GM23338 (cell line): ENCODE measurements around the gene MCC. TPM values are rescaled to one million over a fixed set of nuclear protein-coding genes. Genes with fewer than 3 reads are reported as not detected.

Experiments used
- CREB1 ChIP-seq: fragments of 250-450 bp; sonication (Bioruptor Pico); IDR thresholded peaks from 2 replicates; pipeline ENCODE4 v1.5.0; 2020; ENCODE audit warnings: low read depth, mild to moderate bottlenecking, moderate library complexity
- CTCF ChIP-seq, 2 experiments: fragments of 200-600 bp in 1 of 2; sonication (generic) in 1 of 2; conservative IDR thresholded peaks; 2 replicates each; pipeline versions ENCODE4 v1.5.1 to v1.6.1; 2016 to 2017; ENCODE audit warnings: antibody characterized with exemption in 2 of 2, low read depth in 2 of 2, mild to moderate bottlenecking in 2 of 2, moderate library complexity in 1 of 2
- EZH2phosphoT487 ChIP-seq: fragments of 200-600 bp; sonication (generic); IDR thresholded peaks from one replicate; pipeline ENCODE4 v1.8.1; 2018; ENCODE audit warnings: antibody characterized with exemption; ENCODE audit not compliant: unreplicated experiment
- JUNB ChIP-seq: IDR thresholded peaks from one replicate; pipeline ENCODE4 v1.6.1; 2016; ENCODE audit warnings: antibody characterized with exemption; ENCODE audit not compliant: unreplicated experiment
- NANOG ChIP-seq: IDR thresholded peaks from 2 replicates; pipeline ENCODE4 v1.6.1; 2016; ENCODE audit warnings: antibody characterized with exemption, borderline replicate concordance
- POLR2AphosphoS5 ChIP-seq: IDR thresholded peaks from 2 replicates; pipeline ENCODE4 v1.6.1; 2016; ENCODE audit warnings: antibody characterized with exemption, low read depth
- REST ChIP-seq: IDR thresholded peaks from one replicate; pipeline ENCODE4 v1.6.1; 2018; ENCODE audit warnings: antibody characterized with exemption; ENCODE audit not compliant: unreplicated experiment
- STAT1 ChIP-seq: IDR thresholded peaks from one replicate; pipeline ENCODE4 v1.6.1; 2016; ENCODE audit warnings: antibody characterized with exemption; ENCODE audit not compliant: unreplicated experiment
- ZNF331 ChIP-seq: fragments of 250-450 bp; sonication (Bioruptor Pico); IDR thresholded peaks from 2 replicates; pipeline ENCODE4 v1.5.0; 2020; ENCODE audit warnings: low read depth, mild to moderate bottlenecking, moderate library complexity
- ZNF462 ChIP-seq: fragments of 250-450 bp; sonication (Bioruptor Pico); IDR thresholded peaks from 2 replicates; pipeline ENCODE4 v1.5.0; 2020; ENCODE audit warnings: mild to moderate bottlenecking, moderate library complexity
- polyA plus RNA-seq: library from polyadenylated mRNA; unstranded; fragments of >200 nt; fragmentation: Nextera tagmentation; extraction: Ambion mirVana; gene quantifications from 2 replicates; pipeline ENCODE4 v1.2.1, GENCODE V29; 2016
- total RNA-seq: library from RNA; depleted of rRNA; stranded (reverse); fragments of >200 nt; shearing (Covaris generic); gene quantifications from 2 replicates; pipeline ENCODE4 v1.2.3, GENCODE V29; 2014

The MCC gene
- total and polyA plus RNA-seq, 2 experiments from 2014 or later, result 3.8 to 10.1 TPM

GRCh38 chr5:113181853-113182490 lies 306.3 kb downstream of the MCC start (continued):
- TF ChIP-seq ZNF462 (CRISPR knock-in tag) (no peak), ZNF331 (CRISPR knock-in tag) (no peak), REST (no peak), STAT1 (no peak), CREB1 (no peak), NANOG (no peak), POLR2AphosphoS5 (no peak), CTCF (conservative IDR thresholded peaks at IDR 0.05; ENCODE audit: low read depth in 2 of 2) (no peak), JUNB (no peak), EZH2phosphoT487 (no peak)
